CD4-positive, alpha-beta memory T cell (primary cell): ENCODE data around the gene NPAS1. TPM values are rescaled to one million over a fixed set of nuclear protein-coding genes. Genes with fewer than 3 reads are reported as not detected.
A peak's percentile ranks its signal among the peaks of the same experiment; 100 is the strongest.

Experiments used
- CTCF ChIA-PET: fragments of 350-600 bp; sonication (Branson Sonifier 250); formaldehyde crosslinking; loops from one replicate; lab custom pipeline; 2021; ENCODE audit warnings: inconsistent platforms; ENCODE audit not compliant: partially characterized antibody; lab: Charles Lee
- POLR2A ChIA-PET: fragments of 350-600 bp; sonication (Branson Sonifier 250); formaldehyde crosslinking; loops from one replicate; lab custom pipeline; 2021; ENCODE audit not compliant: partially characterized antibody; lab: Charles Lee
- DNase-seq, 5 donors: peaks; one replicate each; pipeline versions ENCODE4 v3.0.0 to v3.0.0-alpha.2; 2020 to 2022; ENCODE audit warnings: mixed read lengths in 1 of 5
- H3K27ac ChIP-seq: one replicate; pipeline ENCODE4 v1.7.0; 2013; ENCODE audit warnings: low read depth, low read length
- H3K27me3 ChIP-seq: 2 replicates; pipeline ENCODE4 v1.7.0; 2013; ENCODE audit warnings: mild to moderate bottlenecking, low read length, moderate library complexity; ENCODE audit not compliant: insufficient read depth
- H3K36me3 ChIP-seq: 2 replicates; pipeline ENCODE4 v1.7.0; 2013; ENCODE audit warnings: mild to moderate bottlenecking, low read length, moderate library complexity; ENCODE audit not compliant: insufficient read depth
- H3K4me1 ChIP-seq: 2 replicates; pipeline ENCODE4 v1.7.0; 2013; ENCODE audit warnings: mild to moderate bottlenecking, low read length, moderate library complexity; ENCODE audit not compliant: insufficient read depth
- H3K4me3 ChIP-seq, 2 donors: one replicate each; pipeline ENCODE4 v1.7.0; 2013; ENCODE audit warnings: low read length in 2 of 2, mild to moderate bottlenecking in 1 of 2
- H3K9me3 ChIP-seq, 2 donors: one replicate each; pipeline ENCODE4 v1.7.0; 2013; ENCODE audit warnings: low read length in 2 of 2, control low read depth in 1 of 2; ENCODE audit not compliant: control insufficient read depth in 1 of 2
- H3K27ac Mint-ChIP-seq, 7 donors: one replicate each; pipeline ENCODE4 v1.8.0; 2020 to 2021; ENCODE audit warnings: mixed read lengths in 7 of 7, mild to moderate bottlenecking in 6 of 7, inconsistent platforms in 3 of 7, moderate library complexity in 3 of 7
- H3K27me3 Mint-ChIP-seq, 2 donors: one replicate each; pipeline ENCODE4 v1.8.0; 2020 to 2021; ENCODE audit warnings: mixed read lengths in 2 of 2
- H3K36me3 Mint-ChIP-seq, 2 donors: one replicate each; pipeline ENCODE4 v1.8.0; 2020 to 2021; ENCODE audit warnings: mixed read lengths in 2 of 2, inconsistent platforms in 1 of 2, mild to moderate bottlenecking in 1 of 2
- H3K4me1 Mint-ChIP-seq, 4 donors: one replicate each; pipeline ENCODE4 v1.8.0; 2020 to 2021; ENCODE audit warnings: mixed read lengths in 4 of 4, mild to moderate bottlenecking in 1 of 4
- H3K4me3 Mint-ChIP-seq, 8 donors: one replicate each; pipeline ENCODE4 v1.8.0; 2020 to 2021; ENCODE audit warnings: mixed read lengths in 8 of 8, mild to moderate bottlenecking in 7 of 8, moderate library complexity in 6 of 8, inconsistent platforms in 3 of 8
- H3K9me3 Mint-ChIP-seq, 8 donors: one replicate each; pipeline ENCODE4 v1.8.0; 2020 to 2021; ENCODE audit warnings: mixed read lengths in 8 of 8, mild to moderate bottlenecking in 5 of 8, inconsistent platforms in 3 of 8, moderate library complexity in 1 of 8
- intact Hi-C: fragments of 100-400 bp; cut with micrococcal nuclease; formaldehyde crosslinking; loops from one replicate; pipeline ENCODE4 v1.15.1; 2023
- polyA plus RNA-seq, 2 donors: library from polyadenylated mRNA; unstranded; fragments of 300-500 nt; fragmentation: Illumina TruSeq; gene quantifications; one replicate each; pipeline ENCODE4 v1.2.3, GENCODE V29; 2021
- total RNA-seq, 2 experiments: library from RNA; stranded (reverse); gene quantifications; one replicate each; pipeline ENCODE4 v1.2.3, GENCODE V29; 2021

The NPAS1 gene
- total RNA-seq (under 1 TPM; 0.35 to 0.64 TPM), polyA plus RNA-seq (not detected)

DNA sequence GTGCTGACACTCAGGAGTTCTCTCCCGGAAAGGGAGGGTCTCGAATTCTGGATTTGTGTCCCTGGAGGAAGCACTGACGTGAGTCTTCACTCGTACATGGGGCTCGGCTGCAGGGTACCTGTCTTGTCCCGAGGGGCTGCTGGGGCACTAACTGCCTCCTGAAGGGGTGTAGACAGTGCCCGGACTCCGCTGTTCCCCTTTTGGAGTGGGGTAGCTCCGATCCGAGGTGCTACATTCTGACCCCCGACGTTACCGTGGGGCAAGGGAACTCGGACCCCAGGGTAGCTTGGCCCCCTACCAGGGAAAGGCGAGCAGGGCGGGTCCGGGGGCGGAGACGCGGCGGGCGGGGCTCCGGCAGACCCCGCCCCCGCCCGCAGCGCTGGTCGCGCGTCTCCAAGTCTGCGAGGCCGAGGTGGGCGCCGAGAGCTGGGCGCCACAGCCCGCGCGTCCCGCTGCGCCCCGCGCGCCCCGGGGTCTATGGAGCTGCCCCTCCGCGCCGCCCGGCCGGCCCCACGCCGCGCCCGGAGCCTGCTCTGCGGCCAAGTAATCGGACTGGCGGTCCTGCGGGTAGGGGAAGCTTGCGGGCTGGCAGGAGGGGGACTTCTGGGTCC lies at the start of gene NPAS1:
Gene NPAS1 (plus strand): TSS at position 407 of the 611 bp plus-strand sequence. CDS start 1,211 bp downstream, outside the sequence.
- DNase-seq, result no peak
- CTCF ChIA-PET, result interaction anchor here (1.1 kb wide), 1 partner anchor 250 kb away, joined by 3 read pairs; no protein-coding TSS in a partner anchor
- peaks cover 31% of the 10 kb centered on the region for H3K4me1 ChIP-seq
- no peaks in the 10 kb centered on the region for H3K36me3 ChIP-seq
- no peaks in the 10 kb centered on the region for H3K9me3 ChIP-seq
- no peak within 1 kb of the TSS for H3K27ac ChIP-seq
- peak within 1 kb of the TSS in 1 of 7 donors; percentile 16 for H3K27ac Mint-ChIP-seq
- POLR2A ChIA-PET, result interaction anchor here (0.6 to 1.2 kb wide), 2 partner anchors 74 to 83 kb away, joined by 3 read pairs; no protein-coding TSS in a partner anchor
- H3K27me3 Mint-ChIP-seq, result peaks cover 28 to 29% of the 10 kb centered on the region in 2 donors
- intact Hi-C loops, result no loop called here
- H3K36me3 Mint-ChIP-seq, result no peaks in the 10 kb centered on the region
- peak within 1 kb of the TSS in 6 of 8 donors; percentile 21 to 65 (median 43) for H3K4me3 Mint-ChIP-seq
- peaks cover 7 to 21% (median 15%) of the 10 kb centered on the region in 4 donors for H3K4me1 Mint-ChIP-seq
- peaks cover 26% of the 10 kb centered on the region for H3K27me3 ChIP-seq
- no peak within 1 kb of the TSS for H3K4me3 ChIP-seq
- H3K9me3 Mint-ChIP-seq, result no peaks in the 10 kb centered on the region

DNA sequence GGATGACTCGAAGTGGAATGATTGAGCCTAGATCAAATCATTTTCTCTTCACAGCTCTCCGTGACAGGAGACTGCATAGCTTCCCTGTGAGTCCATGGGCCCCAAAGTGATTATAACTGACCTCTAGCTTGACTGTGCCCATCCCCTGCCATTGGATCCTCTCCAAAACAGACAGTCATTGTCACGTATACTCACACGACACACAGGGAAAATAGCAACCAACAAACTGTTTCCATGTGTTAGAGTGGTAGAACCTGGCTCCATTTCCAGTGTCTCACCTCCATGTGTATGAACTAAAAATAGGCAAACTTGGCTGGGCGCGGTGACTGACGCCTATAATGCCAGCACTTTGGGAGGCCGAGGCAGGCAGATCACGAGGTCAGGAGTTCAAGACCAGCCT lies 48.8 kb upstream of the NPAS1 start:
- no peaks in the 10 kb centered on the region for H3K9me3 Mint-ChIP-seq
- no peaks in the 10 kb centered on the region for H3K36me3 ChIP-seq
- H3K4me1 ChIP-seq, result peaks cover 29% of the 10 kb centered on the region
- H3K9me3 ChIP-seq, result no peaks in the 10 kb centered on the region
- H3K4me1 Mint-ChIP-seq, result peaks cover 19 to 42% (median 33%) of the 10 kb centered on the region in 4 donors
- H3K36me3 Mint-ChIP-seq, result peaks cover 13 to 17% of the 10 kb centered on the region in 2 donors
- H3K27ac ChIP-seq, result no peak overlapping the region
- H3K27ac Mint-ChIP-seq, result no peak overlapping the region
- H3K4me3 ChIP-seq, result no peak overlapping the region
- ChIA-PET CTCF (no interaction called here), POLR2A (interaction anchor here (1.7 kb wide), 1 partner anchor 15 kb away, joined by 6 read pairs; no protein-coding TSS in a partner anchor)
- no peak overlapping the region for H3K4me3 Mint-ChIP-seq
- no peaks in the 10 kb centered on the region for H3K27me3 ChIP-seq
- intact Hi-C loops, result no loop called here
- H3K27me3 Mint-ChIP-seq, result no peaks in the 10 kb centered on the region
- no peak for DNase-seq

DNA sequence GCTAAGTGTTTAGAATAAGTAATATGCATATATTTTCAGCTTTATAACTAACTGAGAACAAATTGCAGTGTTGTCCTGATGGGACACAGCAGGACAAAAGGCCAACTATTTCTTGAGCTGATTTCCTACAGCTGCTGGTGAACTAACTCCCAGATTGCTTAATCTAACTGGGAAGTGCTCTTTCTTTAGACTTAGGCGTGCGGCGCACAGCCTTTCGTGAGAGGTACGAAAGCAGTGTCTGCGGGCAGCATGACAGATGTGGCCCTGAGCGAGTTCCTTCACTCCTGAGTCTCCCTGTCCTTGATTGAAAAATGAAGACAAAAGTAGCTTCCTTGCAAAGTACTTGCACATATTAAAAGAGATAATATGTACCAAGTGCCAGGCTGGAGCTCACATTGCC lies 47.3 kb upstream of the NPAS1 start:
- H3K27ac ChIP-seq, result no peak overlapping the region
- Mint-ChIP-seq H3K4me3 (no peak overlapping the region), H3K27me3 (no peaks in the 10 kb centered on the region), H3K9me3 (no peaks in the 10 kb centered on the region), H3K36me3 (peaks cover 11 to 15% of the 10 kb centered on the region in 2 donors), H3K4me1 (peaks cover 18 to 43% (median 32%) of the 10 kb centered on the region in 4 donors), H3K27ac (no peak overlapping the region)
- no peak for DNase-seq
- POLR2A ChIA-PET, result interaction anchor here (1.4 kb wide), 1 partner anchor 111 kb away, joined by 4 read pairs; the partner anchor contains the start of gene ARHGAP35
- intact Hi-C loops, result no loop called here
- H3K4me3 ChIP-seq, result no peak overlapping the region
- no peaks in the 10 kb centered on the region for H3K27me3 ChIP-seq
- no peaks in the 10 kb centered on the region for H3K36me3 ChIP-seq
- CTCF ChIA-PET, result interaction anchor here (3.4 kb wide), 1 partner anchor 19 kb away, joined by 18 read pairs; no protein-coding TSS in a partner anchor
- no peaks in the 10 kb centered on the region for H3K9me3 ChIP-seq
- peaks cover 28% of the 10 kb centered on the region for H3K4me1 ChIP-seq

DNA sequence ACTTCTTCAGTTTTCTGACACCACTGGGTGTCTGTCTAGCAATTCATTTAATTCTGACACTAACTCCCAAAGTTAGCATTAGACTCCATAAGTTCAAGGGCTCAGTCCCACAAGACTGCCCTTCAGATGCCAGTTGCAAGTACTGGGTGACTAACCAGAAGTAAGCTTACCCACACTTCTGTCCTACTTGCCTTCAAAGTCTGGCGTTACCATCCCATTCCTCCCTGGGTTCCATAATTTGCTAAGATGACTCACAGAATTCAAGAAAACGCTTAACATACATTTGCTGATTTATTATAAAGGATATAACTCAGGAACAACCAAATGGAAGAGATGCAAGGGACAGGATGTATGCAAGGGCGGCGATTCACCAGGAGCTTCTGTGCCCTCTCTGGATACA lies 45.5 kb upstream of the NPAS1 start:
- no peaks in the 10 kb centered on the region for H3K9me3 ChIP-seq
- H3K4me1 ChIP-seq, result peaks cover 12% of the 10 kb centered on the region
- no peak overlapping the region for H3K4me3 Mint-ChIP-seq
- no peak for DNase-seq
- no peak overlapping the region for H3K4me3 ChIP-seq
- no peaks in the 10 kb centered on the region for H3K36me3 ChIP-seq
- no peaks in the 10 kb centered on the region for H3K9me3 Mint-ChIP-seq
- intact Hi-C loops, result no loop called here
- H3K4me1 Mint-ChIP-seq, result peaks cover 11 to 38% (median 26%) of the 10 kb centered on the region in 4 donors
- no peaks in the 10 kb centered on the region for H3K27me3 Mint-ChIP-seq
- H3K27me3 ChIP-seq, result no peaks in the 10 kb centered on the region
- POLR2A ChIA-PET, result interaction anchor here (1.2 kb wide), 1 partner anchor 17 kb away, joined by 3 read pairs; no protein-coding TSS in a partner anchor
- H3K36me3 Mint-ChIP-seq, result peaks cover 12 to 13% of the 10 kb centered on the region in 2 donors
- H3K27ac Mint-ChIP-seq, result peak overlapping the region in 1 of 7 donors; percentile 46
- CTCF ChIA-PET, result interaction anchor here (1.1 to 3.4 kb wide), 2 partner anchors 17 to 40 kb away, joined by 5 to 18 read pairs; no protein-coding TSS in a partner anchor
- no peak overlapping the region for H3K27ac ChIP-seq

DNA sequence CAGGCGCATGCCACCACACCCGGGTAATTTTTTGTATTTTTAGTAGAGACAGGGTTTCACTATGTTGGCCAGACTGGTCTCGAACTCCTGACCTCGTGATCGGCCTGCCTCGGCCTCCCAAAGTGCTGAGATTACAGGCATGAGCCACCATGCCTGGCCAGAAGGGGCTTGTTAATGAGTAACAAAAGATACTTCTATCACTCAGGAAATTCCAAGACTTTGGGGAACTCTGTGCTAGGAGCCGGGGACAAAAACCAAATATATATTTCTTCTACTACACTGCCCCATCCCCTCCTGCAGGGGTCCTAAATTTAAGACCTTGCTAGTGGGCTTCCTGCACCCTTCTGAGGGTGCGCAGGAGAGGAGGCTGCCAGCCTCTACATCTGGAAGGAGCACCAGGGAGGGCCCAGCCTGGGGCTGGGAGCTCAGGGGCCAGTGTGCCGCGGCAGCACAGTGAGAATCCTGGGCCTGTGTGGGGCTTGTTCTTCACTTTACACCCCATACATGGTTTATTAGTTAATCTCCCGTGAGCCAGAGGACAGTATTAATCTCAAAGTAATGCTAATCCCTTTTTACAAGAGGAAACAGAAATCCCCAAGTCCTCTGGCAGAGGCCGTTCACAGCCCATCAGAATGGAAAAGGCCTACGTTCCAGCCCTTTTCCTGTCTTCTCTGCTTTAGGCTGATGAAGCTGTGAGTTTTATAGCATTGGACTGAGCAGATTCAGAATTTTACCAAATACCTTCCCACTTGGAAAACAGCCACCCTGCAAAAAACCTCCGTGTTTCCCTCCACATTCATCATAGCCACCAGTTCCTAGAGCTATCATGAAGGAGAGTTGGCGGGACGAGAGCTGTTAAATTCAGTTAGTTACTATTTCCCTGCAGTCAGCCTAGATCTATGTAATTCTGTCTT lies 44.4 kb upstream of the NPAS1 start:
- CTCF ChIA-PET, result interaction anchor here (0.6 to 3.4 kb wide), 8 partner anchors 8 to 235 kb away, joined by 3 to 18 read pairs (median 4); no protein-coding TSS in a partner anchor
- intact Hi-C loops, result no loop called here
- Mint-ChIP-seq H3K27me3 (no peaks in the 10 kb centered on the region), H3K4me1 (peaks cover 15 to 36% (median 26%) of the 10 kb centered on the region in 4 donors), H3K9me3 (no peaks in the 10 kb centered on the region), H3K36me3 (peaks cover 5% of the 10 kb centered on the region in 2 donors), H3K27ac (no peak overlapping the region), H3K4me3 (no peak overlapping the region)
- Histone ChIP-seq H3K9me3 (no peaks in the 10 kb centered on the region), H3K27me3 (no peaks in the 10 kb centered on the region), H3K4me1 (peaks cover 16% of the 10 kb centered on the region), H3K27ac (no peak overlapping the region), H3K4me3 (no peak overlapping the region), H3K36me3 (no peaks in the 10 kb centered on the region)
- POLR2A ChIA-PET, result interaction anchor here (0.8 to 2.4 kb wide), 3 partner anchors 8 to 106 kb away, joined by 3 to 6 read pairs (median 3); no protein-coding TSS in a partner anchor
- no peak for DNase-seq

- intact Hi-C loops, result no loop called here
- Mint-ChIP-seq H3K27ac (peak overlapping the region in 1 of 7 donors; percentile 75), H3K4me1 (peaks cover 22 to 42% (median 34%) of the 10 kb centered on the region in 4 donors), H3K36me3 (peaks cover 3 to 4% of the 10 kb centered on the region in 2 donors), H3K27me3 (no peaks in the 10 kb centered on the region), H3K9me3 (no peaks in the 10 kb centered on the region), H3K4me3 (no peak overlapping the region)
- no peak overlapping the region for H3K27ac ChIP-seq
- H3K4me3 ChIP-seq, result no peak overlapping the region
- no peak for DNase-seq
- peaks cover 25% of the 10 kb centered on the region for H3K4me1 ChIP-seq
- H3K9me3 ChIP-seq, result no peaks in the 10 kb centered on the region
- ChIA-PET CTCF (interaction anchor here (0.6 to 1.5 kb wide), 7 partner anchors 9 to 234 kb away, joined by 3 to 6 read pairs (median 3); no protein-coding TSS in a partner anchor), POLR2A (interaction anchor here (0.6 to 2.4 kb wide), 4 partner anchors 9 to 107 kb away, joined by 3 to 6 read pairs (median 3); no protein-coding TSS in a partner anchor)
- no peaks in the 10 kb centered on the region for H3K27me3 ChIP-seq
- no peaks in the 10 kb centered on the region for H3K36me3 ChIP-seq
These were observed 43.5 kb upstream of the NPAS1 start for GRCh38 chr19:46975925-46976782.
